GM21717 (cell line): ENCODE measurements around the gene TBCD.
"Not testable (repeated sequence)": the region's sequence is repeated elsewhere in the genome, so short reads cannot be mapped to it uniquely, and the experiment has no call there.

Experiments
- ATAC-seq: cut with Tn5 transposase; IDR thresholded peaks from one replicate; pipeline ENCODE4 v1.9.1; 2021; ENCODE audit warnings: mild to moderate bottlenecking, moderate library complexity; ENCODE audit not compliant: unreplicated experiment

Gene TBCD

GRCh38 chr17:82729479-82730260, 22.2 kb upstream of the TBCD start:
- no peak for ATAC-seq

- ATAC-seq: no peak
Observed at GRCh38 chr17:82732118-82732743, 19.6 kb upstream of the TBCD start.

GRCh38 chr17:82734987-82735866, 16.6 kb upstream of the TBCD start, which contains the start of gene FN3K:
Gene FN3K, plus strand, starts transcription at chr17:82735615. Its CDS starts 22 bp downstream, at chr17:82735637.
- ATAC-seq: no peak

- ATAC-seq: no peak
Observed at GRCh38 chr17:82736511-82737185, 15.2 kb upstream of the TBCD start.

- no peak for ATAC-seq
Observed at GRCh38 chr17:82737967-82738877, 13.6 kb upstream of the TBCD start.

GRCh38 chr17:82740906-82741759, 10.7 kb upstream of the TBCD start:
- no peak for ATAC-seq

- no peak for ATAC-seq
Observed at GRCh38 chr17:82743344-82744219, 8.3 kb upstream of the TBCD start.

GRCh38 chr17:82744736-82745135, 7.1 kb upstream of the TBCD start:
- ATAC-seq: not testable (repeated sequence)

GRCh38 chr17:82745524-82745923, 6.3 kb upstream of the TBCD start:
- no peak for ATAC-seq

- ATAC-seq: no peak
Observed at GRCh38 chr17:82748756-82749155, 3.1 kb upstream of the TBCD start.

- ATAC-seq: no peak
Observed at GRCh38 chr17:82750241-82750908, 1.5 kb upstream of the TBCD start.

GRCh38 chr17:82751171-82751570, 694 bp upstream of the TBCD start:
- ATAC-seq: no peak

- ATAC-seq: peak; percentile 20
Observed at GRCh38 chr17:82752371-82753200, 721 bp downstream of the TBCD start.

- ATAC-seq: no peak
Observed at GRCh38 chr17:82753201-82753464, 1.3 kb downstream of the TBCD start.

- no peak for ATAC-seq
Observed at GRCh38 chr17:82754297-82755208, 2.7 kb downstream of the TBCD start.

GRCh38 chr17:82756166-82756565, 4.3 kb downstream of the TBCD start:
- no peak for ATAC-seq
